Dermis blood vessel endothelial cell (primary cell): ENCODE data around the gene MAP4K4. TPM values are rescaled to one million over a fixed set of nuclear protein-coding genes. Genes with fewer than 3 reads are reported as not detected.

ENCODE experiments used
- DNase-seq: peaks from one replicate; pipeline ENCODE4 v3.0.0; 2010
- total RNA-seq: library from RNA; depleted of rRNA; stranded (reverse); fragments of >200 nt; gene quantifications from 2 replicates; pipeline ENCODE4 v1.2.3, GENCODE V29; 2014

The MAP4K4 gene
- total RNA-seq, 1 donor from 2014 or later: 192 TPM

- no peak for DNase-seq
Measured at GRCh38 chr2:101693991-101694588, 3.4 kb upstream of the MAP4K4 start.

GRCh38 chr2:101696272-101697123 is 1.0 kb upstream of the MAP4K4 start:
- peak; percentile 42 for DNase-seq

DNA sequence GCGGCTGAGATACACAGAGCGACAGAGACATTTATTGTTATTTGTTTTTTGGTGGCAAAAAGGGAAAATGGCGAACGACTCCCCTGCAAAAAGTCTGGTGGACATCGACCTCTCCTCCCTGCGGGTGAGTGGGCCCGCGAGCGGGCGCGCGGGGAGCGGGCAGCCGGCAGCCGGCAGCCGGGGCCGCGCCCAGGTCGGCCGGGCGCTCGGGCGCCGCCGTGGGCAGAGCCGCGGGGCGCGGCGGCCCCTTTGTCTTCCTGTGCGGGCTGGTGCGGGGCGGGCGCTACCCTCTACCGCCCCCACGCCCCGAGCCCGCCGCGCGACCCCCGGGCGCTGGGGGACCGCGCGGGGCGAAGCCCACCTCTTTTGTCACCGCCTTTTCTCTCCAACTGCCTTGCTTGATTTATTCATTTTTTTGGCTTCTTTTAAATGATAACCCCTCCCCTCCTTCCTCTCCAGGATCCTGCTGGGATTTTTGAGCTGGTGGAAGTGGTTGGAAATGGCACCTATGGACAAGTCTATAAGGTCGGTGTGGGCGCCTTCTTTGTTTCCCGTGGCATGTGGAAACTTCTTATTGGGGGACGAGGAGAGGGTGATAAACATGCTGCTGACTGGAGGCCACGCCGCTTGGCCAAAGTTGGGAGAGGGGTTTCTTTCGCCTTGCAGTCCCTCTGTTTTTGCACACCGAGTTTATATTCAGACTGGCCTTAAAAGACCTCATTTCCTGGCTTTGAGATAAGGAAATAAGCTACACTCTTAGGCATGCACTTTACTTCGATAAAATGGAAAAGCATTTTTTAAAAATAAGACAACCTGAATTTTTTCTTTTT is 722 bp downstream of the MAP4K4 start:
- DNase-seq: peak; percentile 61

- peak; percentile 38 for DNase-seq
Measured at GRCh38 chr2:101698844-101699754, 1.6 kb downstream of the MAP4K4 start.

- DNase-seq: peak; percentile 37
Measured at GRCh38 chr2:101699755-101700461, 2.4 kb downstream of the MAP4K4 start.

DNA sequence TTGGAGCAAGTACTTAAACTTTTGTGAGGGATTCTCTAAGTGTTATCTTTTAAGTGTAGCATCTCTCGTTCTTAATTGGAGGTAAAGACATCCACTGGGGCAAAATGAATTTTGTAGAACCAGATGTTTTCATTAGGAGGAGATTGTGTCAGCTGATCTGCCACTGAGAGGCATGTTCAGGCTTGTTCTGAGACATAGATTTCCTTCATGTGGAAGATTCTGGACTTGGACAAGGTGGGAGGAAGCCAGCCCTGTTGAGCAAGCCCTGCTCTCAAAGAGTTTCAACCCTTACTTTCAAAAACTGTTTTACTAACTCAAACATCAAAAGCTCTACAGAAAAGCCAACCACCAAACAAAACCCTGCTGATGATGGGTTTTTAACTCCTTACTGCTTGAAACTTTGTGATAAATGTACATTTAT is 6.5 kb downstream of the MAP4K4 start:
- DNase-seq: peak; percentile 49

- peak; percentile 42 for DNase-seq
Measured at GRCh38 chr2:101704816-101705578, 7.5 kb downstream of the MAP4K4 start.

DNA sequence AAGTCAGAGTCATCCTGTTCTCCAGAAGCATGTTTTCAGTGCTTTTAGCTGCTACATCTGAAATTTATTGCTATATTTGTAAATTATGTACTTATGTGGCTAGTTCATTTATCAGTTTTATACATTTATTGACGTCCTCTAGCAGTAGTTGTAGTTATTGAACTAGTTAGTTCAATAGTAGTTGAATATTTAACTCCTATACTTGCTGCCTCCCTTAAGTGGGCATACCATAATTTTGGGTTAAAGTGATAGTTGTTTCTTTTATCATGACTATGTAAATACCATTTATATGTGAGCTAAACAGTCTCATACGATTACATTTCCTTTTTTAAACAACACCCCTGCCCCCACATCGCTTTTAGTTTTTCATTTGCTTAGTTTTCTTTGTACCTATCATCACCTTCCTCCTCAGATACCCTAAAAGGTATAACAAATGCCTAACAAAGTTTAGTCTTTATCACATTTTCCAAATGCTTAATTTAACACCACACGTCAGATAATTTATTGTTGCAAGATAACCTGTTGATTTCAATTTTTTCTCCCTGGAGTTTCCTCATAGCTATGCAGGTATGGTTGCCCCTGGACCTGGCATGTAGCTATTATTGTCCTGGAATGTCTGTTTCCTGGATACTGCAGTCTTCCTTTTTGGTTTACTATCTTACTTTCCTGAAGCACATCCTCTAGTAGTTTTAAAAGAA is 8.8 kb downstream of the MAP4K4 start:
- DNase-seq: no peak

DNA sequence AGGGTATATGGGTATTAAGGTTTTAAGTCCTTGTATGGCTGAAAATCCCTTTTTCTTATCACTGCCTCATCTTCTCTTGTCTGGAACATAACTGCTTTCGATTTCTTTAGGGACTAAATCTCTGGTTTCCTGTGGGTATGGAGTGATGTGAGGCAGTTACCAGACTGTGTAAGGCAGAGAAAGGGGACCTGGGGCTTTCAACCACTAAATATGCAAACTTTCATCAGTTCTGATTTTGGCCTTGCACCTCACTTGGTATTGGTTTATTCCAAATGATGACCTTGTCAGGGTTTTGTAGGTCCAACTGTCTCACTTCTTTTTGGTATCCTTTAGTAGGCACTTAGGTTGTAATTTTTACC is 9.3 kb downstream of the MAP4K4 start:
- DNase-seq: no peak

- no peak for DNase-seq
Measured at GRCh38 chr2:101710036-101710435, 12.5 kb downstream of the MAP4K4 start.

- no peak for DNase-seq
Measured at GRCh38 chr2:101710471-101711318, 13.2 kb downstream of the MAP4K4 start.

GRCh38 chr2:101714118-101714517 is 16.6 kb downstream of the MAP4K4 start:
- DNase-seq: no peak

- DNase-seq: no peak
Measured at GRCh38 chr2:101717071-101717845, 19.8 kb downstream of the MAP4K4 start.

GRCh38 chr2:101718479-101718878 is 21.0 kb downstream of the MAP4K4 start:
- no peak for DNase-seq

DNA sequence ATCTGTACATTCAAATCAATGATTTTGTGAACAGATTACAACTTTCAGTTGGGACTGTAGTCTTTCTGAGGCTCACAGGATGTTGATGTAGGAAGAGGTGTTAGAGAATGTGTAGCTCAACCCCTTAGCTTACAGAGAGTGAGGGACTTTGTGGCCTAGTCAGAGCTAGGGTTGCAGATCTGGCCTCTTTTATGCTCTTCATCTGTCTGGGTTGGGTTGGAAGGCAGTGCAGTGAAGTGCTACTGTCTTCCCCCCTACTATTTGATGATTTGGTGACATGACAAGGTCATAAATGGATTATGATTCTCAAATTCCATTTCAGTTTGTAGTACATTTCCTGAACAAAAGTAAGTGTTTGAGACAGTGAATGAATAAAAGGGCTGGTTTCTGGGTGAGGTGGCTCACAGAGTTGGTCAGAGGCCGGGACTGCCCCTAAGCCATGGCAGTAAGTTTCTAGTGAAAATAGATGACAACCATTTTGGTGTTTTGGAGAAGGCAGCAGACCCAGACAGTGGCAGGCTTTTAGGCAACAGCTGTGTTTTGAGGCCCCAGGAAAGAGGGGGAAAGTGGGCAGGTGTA is 21.6 kb downstream of the MAP4K4 start:
- DNase-seq: no peak

- no peak for DNase-seq
Measured at GRCh38 chr2:101720732-101721131, 23.2 kb downstream of the MAP4K4 start.

- no peak for DNase-seq
Measured at GRCh38 chr2:101722864-101723263, 25.4 kb downstream of the MAP4K4 start.
